ENCODE data around the gene RASSF1. TPM values are rescaled to one million over a fixed set of nuclear protein-coding genes. Genes with fewer than 3 reads are reported as not detected.

Gene RASSF1
- total RNA-seq, 1 donor from 2014 or later, result 26.5 TPM

GRCh38 chr3:50288387-50289007 lies 52.1 kb downstream of the RASSF1 start:
- H4K20me1 ChIP-seq (ENCODE audit: insufficient read depth, low read length), result peaks cover 7% of the 10 kb centered on the region

GRCh38 chr3:50287262-50287661 lies 53.4 kb downstream of the RASSF1 start:
- Mint-ChIP-seq H3K4me3 (ENCODE audit: unreplicated experiment) (no peak overlapping the region), H3K27me3 (ENCODE audit: low read depth, unreplicated experiment) (no peaks in the 10 kb centered on the region), H3K36me3 (ENCODE audit: low read depth, unreplicated experiment) (no peaks in the 10 kb centered on the region), H3K4me1 (ENCODE audit: low read depth, unreplicated experiment) (peaks cover 3% of the 10 kb centered on the region), H3K9me3 (ENCODE audit: unreplicated experiment) (no peaks in the 10 kb centered on the region), H3K27ac (ENCODE audit: unreplicated experiment) (peak overlapping the region; percentile 53)
- H3K9me3 ChIP-seq (ENCODE audit: insufficient read depth, low read depth, low read length), result no peaks in the 10 kb centered on the region
- no peak overlapping the region for H2AFZ ChIP-seq (ENCODE audit: low read depth, low read length)
- no peaks in the 10 kb centered on the region for H3K27me3 ChIP-seq (ENCODE audit: insufficient read depth, low read length)
- H3K79me2 ChIP-seq (ENCODE audit: insufficient read depth, low read length), result peaks cover 32% of the 10 kb centered on the region
- H3K4me2 ChIP-seq (ENCODE audit: low read length), result no peak overlapping the region
- TF ChIP-seq EZH2 (IDR thresholded peaks at IDR 0.05; ENCODE audit: insufficient read depth, low read length), result no peak
- TF ChIP-seq, protein P1, sequence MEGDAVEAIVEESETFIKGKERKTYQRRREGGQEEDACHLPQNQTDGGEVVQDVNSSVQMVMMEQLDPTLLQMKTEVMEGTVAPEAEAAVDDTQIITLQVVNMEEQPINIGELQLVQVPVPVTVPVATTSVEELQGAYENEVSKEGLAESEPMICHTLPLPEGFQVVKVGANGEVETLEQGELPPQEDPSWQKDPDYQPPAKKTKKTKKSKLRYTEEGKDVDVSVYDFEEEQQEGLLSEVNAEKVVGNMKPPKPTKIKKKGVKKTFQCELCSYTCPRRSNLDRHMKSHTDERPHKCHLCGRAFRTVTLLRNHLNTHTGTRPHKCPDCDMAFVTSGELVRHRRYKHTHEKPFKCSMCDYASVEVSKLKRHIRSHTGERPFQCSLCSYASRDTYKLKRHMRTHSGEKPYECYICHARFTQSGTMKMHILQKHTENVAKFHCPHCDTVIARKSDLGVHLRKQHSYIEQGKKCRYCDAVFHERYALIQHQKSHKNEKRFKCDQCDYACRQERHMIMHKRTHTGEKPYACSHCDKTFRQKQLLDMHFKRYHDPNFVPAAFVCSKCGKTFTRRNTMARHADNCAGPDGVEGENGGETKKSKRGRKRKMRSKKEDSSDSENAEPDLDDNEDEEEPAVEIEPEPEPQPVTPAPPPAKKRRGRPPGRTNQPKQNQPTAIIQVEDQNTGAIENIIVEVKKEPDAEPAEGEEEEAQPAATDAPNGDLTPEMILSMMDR (IDR thresholded peaks at IDR 0.05; ENCODE audit: insufficient read depth, low read depth, low read length), result no peak
- no peak overlapping the region for H3K27ac ChIP-seq (ENCODE audit: low read depth, low read length)
- no peak for FAIRE-seq
- H4K20me1 ChIP-seq (ENCODE audit: insufficient read depth, low read length), result peaks cover 7% of the 10 kb centered on the region
- H3K9ac ChIP-seq (ENCODE audit: low read length), result no peak overlapping the region
- peaks cover 14% of the 10 kb centered on the region for H3K36me3 ChIP-seq (ENCODE audit: insufficient read depth, low read length)
- no peak for DNase-seq (ENCODE audit: low read depth)
- peaks cover 9% of the 10 kb centered on the region for H3K4me1 ChIP-seq (ENCODE audit: insufficient read depth, low read length)
- no peak overlapping the region for H3K4me3 ChIP-seq (ENCODE audit: insufficient read depth, low read depth, low read length)

More at GRCh38 chr3:50288387-50289007, 52.1 kb downstream of the RASSF1 start:
- H3K4me3 Mint-ChIP-seq (ENCODE audit: unreplicated experiment), result no peak overlapping the region
- no peak for FAIRE-seq
- Histone ChIP-seq H2AFZ (ENCODE audit: low read depth, low read length) (no peak overlapping the region), H3K9ac (ENCODE audit: low read length) (no peak overlapping the region), H3K4me2 (ENCODE audit: low read length) (no peak overlapping the region), H3K79me2 (ENCODE audit: insufficient read depth, low read length) (peaks cover 32% of the 10 kb centered on the region), H3K36me3 (ENCODE audit: insufficient read depth, low read length) (peaks cover 14% of the 10 kb centered on the region), H3K4me1 (ENCODE audit: insufficient read depth, low read length) (peaks cover 14% of the 10 kb centered on the region), H3K4me3 (ENCODE audit: insufficient read depth, low read depth, low read length) (no peak overlapping the region), H3K27ac (ENCODE audit: low read depth, low read length) (no peak overlapping the region), H3K9me3 (ENCODE audit: insufficient read depth, low read depth, low read length) (no peaks in the 10 kb centered on the region), H3K27me3 (ENCODE audit: insufficient read depth, low read length) (no peaks in the 10 kb centered on the region)
- no peak for DNase-seq (ENCODE audit: low read depth)
- no peaks in the 10 kb centered on the region for H3K9me3 Mint-ChIP-seq (ENCODE audit: unreplicated experiment)
- H3K27ac Mint-ChIP-seq (ENCODE audit: unreplicated experiment), result no peak overlapping the region
- H3K36me3 Mint-ChIP-seq (ENCODE audit: low read depth, unreplicated experiment), result no peaks in the 10 kb centered on the region
- TF ChIP-seq EZH2 (IDR thresholded peaks at IDR 0.05; ENCODE audit: insufficient read depth, low read length), result no peak
- TF ChIP-seq, protein P1 (IDR thresholded peaks at IDR 0.05; ENCODE audit: insufficient read depth, low read depth, low read length), result no peak
- H3K4me1 Mint-ChIP-seq (ENCODE audit: low read depth, unreplicated experiment), result peaks cover 7% of the 10 kb centered on the region
- H3K27me3 Mint-ChIP-seq (ENCODE audit: low read depth, unreplicated experiment), result no peaks in the 10 kb centered on the region

Data from astrocyte (in vitro differentiated cells and primary cell).